Ishikawa (cell line): ENCODE measurements around the gene TGFBR3.

ENCODE experiments used
- CEBPB ChIP-seq: IDR thresholded peaks from 2 replicates; pipeline ENCODE4 v1.6.1; 2012
- CREB1 ChIP-seq: IDR thresholded peaks from 2 replicates; pipeline ENCODE4 v1.6.1; 2012; ENCODE audit warnings: low read depth
- EGR1 ChIP-seq: IDR thresholded peaks from 2 replicates; pipeline ENCODE4 v1.6.1; 2012
- EP300 ChIP-seq: IDR thresholded peaks from 2 replicates; pipeline ENCODE4 v1.6.1; 2012; ENCODE audit warnings: borderline replicate concordance
- FOXM1 ChIP-seq: IDR thresholded peaks from 2 replicates; pipeline ENCODE4 v1.6.1; 2012; ENCODE audit warnings: low read depth, borderline replicate concordance
- NFIC ChIP-seq: IDR thresholded peaks from 2 replicates; pipeline ENCODE4 v1.6.1; 2012
- RAD21 ChIP-seq: IDR thresholded peaks from 2 replicates; pipeline ENCODE4 v1.6.1; 2012; ENCODE audit warnings: low read depth
- TAF1 ChIP-seq: IDR thresholded peaks from 2 replicates; pipeline ENCODE4 v1.6.1; 2012; ENCODE audit warnings: low read depth, mild to moderate bottlenecking
- TCF12 ChIP-seq: IDR thresholded peaks from 2 replicates; pipeline ENCODE4 v1.6.1; 2012; ENCODE audit warnings: low read depth
- TEAD4 ChIP-seq: IDR thresholded peaks from 2 replicates; pipeline ENCODE4 v1.6.1; 2012
- USF1 ChIP-seq: IDR thresholded peaks from 2 replicates; pipeline ENCODE4 v1.6.1; 2012
- YY1 ChIP-seq: IDR thresholded peaks from 2 replicates; pipeline ENCODE4 v1.6.1; 2012; ENCODE audit warnings: low read depth
- ZBTB7A ChIP-seq: IDR thresholded peaks from 2 replicates; pipeline ENCODE4 v1.6.1; 2012; ENCODE audit warnings: low read depth
- TF ChIP-seq, protein P1 (sequence below): IDR thresholded peaks from 2 replicates; pipeline ENCODE4 v1.6.1; 2012; ENCODE audit warnings: low read depth, mild to moderate bottlenecking
- TF ChIP-seq, protein P2 (sequence below): IDR thresholded peaks from 2 replicates; pipeline ENCODE4 v1.6.1; 2012

Gene TGFBR3

DNA sequence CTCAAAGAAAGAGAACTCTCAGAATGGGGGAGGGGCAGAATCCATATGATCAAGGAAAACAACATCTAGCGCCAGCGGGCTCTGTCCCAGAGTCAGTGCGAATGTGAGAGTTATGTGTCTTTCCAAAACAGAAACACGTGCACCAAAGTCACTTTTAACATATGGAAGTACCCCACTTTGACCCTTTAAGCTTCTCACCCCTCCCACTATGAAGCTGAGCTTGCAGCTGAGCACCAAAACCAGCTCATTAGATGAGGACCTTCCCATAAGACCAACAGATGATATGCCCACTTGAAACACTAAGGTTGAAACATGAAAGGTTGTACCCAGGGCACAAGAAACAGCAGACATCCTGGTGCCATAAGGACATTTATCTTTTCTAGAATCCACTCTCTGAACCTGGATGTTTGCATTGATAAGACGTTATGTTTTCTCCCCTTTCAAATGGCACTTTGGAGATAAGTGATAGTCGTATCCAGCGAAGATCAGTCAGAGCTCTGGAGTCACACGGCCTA is 171.0 kb downstream of the TGFBR3 start:
- TF ChIP-seq, protein P1, sequence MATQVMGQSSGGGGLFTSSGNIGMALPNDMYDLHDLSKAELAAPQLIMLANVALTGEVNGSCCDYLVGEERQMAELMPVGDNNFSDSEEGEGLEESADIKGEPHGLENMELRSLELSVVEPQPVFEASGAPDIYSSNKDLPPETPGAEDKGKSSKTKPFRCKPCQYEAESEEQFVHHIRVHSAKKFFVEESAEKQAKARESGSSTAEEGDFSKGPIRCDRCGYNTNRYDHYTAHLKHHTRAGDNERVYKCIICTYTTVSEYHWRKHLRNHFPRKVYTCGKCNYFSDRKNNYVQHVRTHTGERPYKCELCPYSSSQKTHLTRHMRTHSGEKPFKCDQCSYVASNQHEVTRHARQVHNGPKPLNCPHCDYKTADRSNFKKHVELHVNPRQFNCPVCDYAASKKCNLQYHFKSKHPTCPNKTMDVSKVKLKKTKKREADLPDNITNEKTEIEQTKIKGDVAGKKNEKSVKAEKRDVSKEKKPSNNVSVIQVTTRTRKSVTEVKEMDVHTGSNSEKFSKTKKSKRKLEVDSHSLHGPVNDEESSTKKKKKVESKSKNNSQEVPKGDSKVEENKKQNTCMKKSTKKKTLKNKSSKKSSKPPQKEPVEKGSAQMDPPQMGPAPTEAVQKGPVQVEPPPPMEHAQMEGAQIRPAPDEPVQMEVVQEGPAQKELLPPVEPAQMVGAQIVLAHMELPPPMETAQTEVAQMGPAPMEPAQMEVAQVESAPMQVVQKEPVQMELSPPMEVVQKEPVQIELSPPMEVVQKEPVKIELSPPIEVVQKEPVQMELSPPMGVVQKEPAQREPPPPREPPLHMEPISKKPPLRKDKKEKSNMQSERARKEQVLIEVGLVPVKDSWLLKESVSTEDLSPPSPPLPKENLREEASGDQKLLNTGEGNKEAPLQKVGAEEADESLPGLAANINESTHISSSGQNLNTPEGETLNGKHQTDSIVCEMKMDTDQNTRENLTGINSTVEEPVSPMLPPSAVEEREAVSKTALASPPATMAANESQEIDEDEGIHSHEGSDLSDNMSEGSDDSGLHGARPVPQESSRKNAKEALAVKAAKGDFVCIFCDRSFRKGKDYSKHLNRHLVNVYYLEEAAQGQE, result no peak
- TF ChIP-seq TCF12, result no peak

DNA sequence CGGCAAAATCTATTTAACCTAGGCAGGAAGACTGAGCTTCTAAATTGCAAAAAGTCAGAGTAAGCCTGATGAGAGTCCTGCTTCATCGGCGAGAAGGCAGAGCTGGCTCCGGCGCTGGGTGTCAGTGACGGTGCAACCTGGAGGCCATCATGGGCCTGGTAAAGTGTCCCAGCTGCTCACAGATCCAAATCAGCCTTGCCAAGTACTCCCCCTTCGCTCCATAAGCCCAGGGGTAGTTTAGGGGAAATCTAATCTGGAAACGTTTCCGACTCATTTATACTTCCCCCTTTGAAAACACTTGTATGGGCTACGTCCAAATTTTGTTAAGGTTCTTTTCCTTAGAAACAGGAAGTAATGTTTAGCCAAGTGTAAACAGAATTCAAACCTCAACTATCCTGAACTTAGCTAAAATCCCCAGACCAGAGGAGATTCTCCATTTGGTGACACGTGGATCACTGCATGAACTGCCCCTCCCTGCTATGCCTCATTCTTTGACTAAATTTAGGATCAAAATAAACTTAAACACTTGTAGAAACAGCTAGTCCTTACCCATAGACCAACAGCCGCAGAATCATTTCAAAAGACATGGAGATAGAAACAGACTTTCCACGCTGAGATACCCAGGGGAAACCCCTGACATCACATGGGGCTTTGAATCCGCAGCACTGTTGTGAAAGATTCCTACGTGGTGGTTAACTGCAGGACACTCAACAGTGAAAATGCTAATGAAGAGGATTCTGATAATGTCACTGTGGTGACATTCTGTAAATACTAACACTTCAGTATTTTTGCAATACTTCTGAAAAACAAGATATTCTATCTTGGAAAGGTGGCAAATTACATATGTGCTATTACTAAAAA is 172.7 kb downstream of the TGFBR3 start:
- TF ChIP-seq EGR1 (no peak), ZBTB7A (no peak), NFIC (no peak), CEBPB (no peak), TEAD4 (no peak), TCF12 (no peak), RAD21 (no peak), USF1 (no peak)
- TF ChIP-seq, protein P1, result no peak

GRCh38 chr1:91712393-91712792 is 173.6 kb downstream of the TGFBR3 start:
- TF ChIP-seq, protein P1, result no peak
- TF ChIP-seq NFIC (no peak), EP300 (no peak), CEBPB (no peak), EGR1 (no peak), USF1 (no peak), ZBTB7A (no peak), TCF12 (no peak), FOXM1 (no peak), TEAD4 (no peak), YY1 (no peak), TAF1 (no peak), CREB1 (no peak), RAD21 (no peak)
- TF ChIP-seq, protein P2, sequence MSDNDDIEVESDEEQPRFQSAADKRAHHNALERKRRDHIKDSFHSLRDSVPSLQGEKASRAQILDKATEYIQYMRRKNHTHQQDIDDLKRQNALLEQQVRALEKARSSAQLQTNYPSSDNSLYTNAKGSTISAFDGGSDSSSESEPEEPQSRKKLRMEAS, result no peak

GRCh38 chr1:91711504-91712247 is 174.3 kb downstream of the TGFBR3 start:
- no peak for TF ChIP-seq NFIC
- TF ChIP-seq CREB1, result no peak
- TF ChIP-seq TEAD4, result no peak
- TF ChIP-seq FOXM1, result no peak
- TF ChIP-seq, protein P1, result no peak
- no peak for TF ChIP-seq EP300
